ENCODE results near the gene WDFY3. TPM values are rescaled to one million over a fixed set of nuclear protein-coding genes. Genes with fewer than 3 reads are reported as not detected.
"Not testable (repeated sequence)": the region's sequence is repeated elsewhere in the genome, so short reads cannot be mapped to it uniquely, and the experiment has no call there.

Gene WDFY3
- total RNA-seq, 1 experiment from 2014 or later: 19.2 TPM

GRCh38 chr4:84847978-84848377 is 118.5 kb downstream of the WDFY3 start:
- in situ Hi-C loops (cut with HindIII; ENCODE audit: low pct_unique_long_range_greater_than_20kb, low sequenced_read_pairs): no loop called here
- no peak for DNase-seq (ENCODE audit: low read depth, low spot score)

DNA sequence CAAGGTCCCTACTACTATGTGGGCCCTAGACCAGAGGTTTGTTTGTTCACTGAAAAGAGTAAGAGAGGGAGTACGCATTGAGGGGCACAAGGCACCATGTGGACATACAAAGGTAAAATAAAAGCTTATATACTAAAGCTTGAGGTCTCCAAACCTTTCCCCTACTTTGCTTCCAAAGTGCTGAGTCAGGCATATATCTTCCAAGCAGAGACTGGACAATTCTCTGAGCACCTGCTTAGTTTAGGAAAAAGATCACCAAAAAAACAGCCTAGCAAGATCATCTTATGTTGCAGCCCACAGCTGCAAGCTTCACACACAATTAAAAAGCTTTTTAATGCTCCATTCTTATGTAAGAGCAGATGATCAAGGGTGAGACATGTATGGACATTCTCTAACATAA is 119.5 kb downstream of the WDFY3 start:
- DNase-seq (ENCODE audit: low read depth, low spot score): no peak
- in situ Hi-C loops (cut with HindIII; ENCODE audit: low pct_unique_long_range_greater_than_20kb, low sequenced_read_pairs): no loop called here

GRCh38 chr4:84841435-84841834 is 125.1 kb downstream of the WDFY3 start:
- in situ Hi-C loops (cut with HindIII; ENCODE audit: low pct_unique_long_range_greater_than_20kb, low sequenced_read_pairs): no loop called here

DNA sequence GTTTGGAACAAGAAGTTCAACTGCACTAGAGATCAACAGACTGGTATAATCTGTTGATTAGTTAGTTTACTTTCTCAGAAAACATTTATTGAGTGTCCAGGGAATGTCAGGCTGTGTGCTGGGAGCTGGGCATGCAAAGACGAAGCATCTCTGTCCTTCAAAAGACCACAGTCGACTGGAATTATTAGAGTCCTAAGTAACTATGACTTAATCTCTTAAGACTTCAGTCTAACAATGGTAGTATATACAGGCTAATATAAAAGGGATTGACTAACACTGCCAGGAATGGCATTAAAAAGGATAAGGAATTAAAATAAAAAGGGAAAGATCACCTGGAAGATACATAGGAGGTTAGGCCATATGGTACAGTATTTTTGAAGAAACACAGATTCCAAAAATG is 128.7 kb downstream of the WDFY3 start:
- no peak for DNase-seq (ENCODE audit: low read depth, low spot score)
- in situ Hi-C loops (cut with HindIII; ENCODE audit: low pct_unique_long_range_greater_than_20kb, low sequenced_read_pairs): no loop called here

More at GRCh38 chr4:84841435-84841834, 125.1 kb downstream of the WDFY3 start:
- no peak for DNase-seq (ENCODE audit: low read depth, low spot score)

GRCh38 chr4:84829633-84830032 is 136.9 kb downstream of the WDFY3 start:
- in situ Hi-C loops (cut with HindIII; ENCODE audit: low pct_unique_long_range_greater_than_20kb, low sequenced_read_pairs): not testable (repeated sequence)

GRCh38 chr4:84826681-84827080 is 139.8 kb downstream of the WDFY3 start:
- DNase-seq (ENCODE audit: low read depth, low spot score): no peak
- in situ Hi-C loops (cut with HindIII; ENCODE audit: low pct_unique_long_range_greater_than_20kb, low sequenced_read_pairs): no loop called here

More at GRCh38 chr4:84829633-84830032, 136.9 kb downstream of the WDFY3 start:
- DNase-seq (ENCODE audit: low read depth, low spot score): not testable (repeated sequence)

DNA sequence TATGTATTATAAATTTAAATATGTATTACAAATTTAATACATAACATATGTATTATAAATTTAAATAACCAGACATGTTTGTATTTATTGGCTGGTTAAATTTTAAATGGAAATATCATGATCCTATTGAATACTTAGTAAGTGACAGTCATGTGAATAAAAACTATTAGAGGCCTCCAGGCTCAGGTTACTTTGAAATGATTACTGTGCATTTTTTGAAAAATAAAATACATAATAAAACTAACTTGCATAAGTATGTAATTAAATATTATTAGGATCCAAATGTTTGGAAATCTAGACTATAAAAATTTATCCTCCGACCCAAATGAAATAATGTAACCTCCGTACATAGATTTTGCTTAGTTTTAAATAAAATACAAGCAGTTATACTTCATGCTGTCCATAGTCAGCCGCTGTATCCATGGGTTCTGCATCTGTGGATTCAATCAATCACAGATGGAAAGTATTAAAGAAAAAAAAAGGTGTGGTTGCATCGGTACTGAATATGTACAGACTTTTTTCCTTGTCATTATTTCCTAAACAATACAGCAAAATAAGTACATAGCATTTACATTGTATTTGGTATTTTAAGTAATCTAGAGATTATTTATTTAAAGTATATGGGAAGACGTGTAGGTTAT is 140.7 kb downstream of the WDFY3 start:
- in situ Hi-C loops (cut with HindIII; ENCODE audit: low pct_unique_long_range_greater_than_20kb, low sequenced_read_pairs): no loop called here
- no peak for DNase-seq (ENCODE audit: low read depth, low spot score)

DNA sequence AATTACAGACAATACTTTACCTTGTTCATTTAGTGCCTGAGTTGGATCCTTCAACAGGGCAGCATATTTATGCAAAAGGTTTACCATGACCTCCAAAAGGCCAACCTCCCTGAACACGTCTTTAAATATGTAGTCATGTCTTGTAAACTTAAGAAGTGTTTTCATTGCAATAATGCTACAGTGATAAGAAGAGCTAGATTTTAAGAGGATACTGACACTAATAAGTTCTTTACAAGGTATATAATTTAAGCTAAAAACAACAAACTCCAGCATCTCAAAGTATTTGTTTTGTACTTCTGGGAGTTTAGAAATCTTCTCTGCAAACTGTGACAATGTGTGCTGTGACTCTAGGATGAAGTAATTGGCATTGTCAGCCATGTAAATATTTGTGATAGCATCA is 145.4 kb downstream of the WDFY3 start:
- in situ Hi-C loops (cut with HindIII; ENCODE audit: low pct_unique_long_range_greater_than_20kb, low sequenced_read_pairs): no loop called here
- DNase-seq (ENCODE audit: low read depth, low spot score): no peak

- peak; percentile 64 for DNase-seq (ENCODE audit: low read depth, low spot score)
- in situ Hi-C loops (cut with HindIII; ENCODE audit: low pct_unique_long_range_greater_than_20kb, low sequenced_read_pairs): no loop called here
Observed at GRCh38 chr4:84814094-84814750, 152.3 kb downstream of the WDFY3 start.

- no peak for DNase-seq (ENCODE audit: low read depth, low spot score)
- in situ Hi-C loops (cut with HindIII; ENCODE audit: low pct_unique_long_range_greater_than_20kb, low sequenced_read_pairs): no loop called here
Observed at GRCh38 chr4:84809946-84810345, 156.5 kb downstream of the WDFY3 start.

GRCh38 chr4:84808332-84808731 is 158.2 kb downstream of the WDFY3 start:
- in situ Hi-C loops (cut with HindIII; ENCODE audit: low pct_unique_long_range_greater_than_20kb, low sequenced_read_pairs): no loop called here
- DNase-seq (ENCODE audit: low read depth, low spot score): no peak

DNA sequence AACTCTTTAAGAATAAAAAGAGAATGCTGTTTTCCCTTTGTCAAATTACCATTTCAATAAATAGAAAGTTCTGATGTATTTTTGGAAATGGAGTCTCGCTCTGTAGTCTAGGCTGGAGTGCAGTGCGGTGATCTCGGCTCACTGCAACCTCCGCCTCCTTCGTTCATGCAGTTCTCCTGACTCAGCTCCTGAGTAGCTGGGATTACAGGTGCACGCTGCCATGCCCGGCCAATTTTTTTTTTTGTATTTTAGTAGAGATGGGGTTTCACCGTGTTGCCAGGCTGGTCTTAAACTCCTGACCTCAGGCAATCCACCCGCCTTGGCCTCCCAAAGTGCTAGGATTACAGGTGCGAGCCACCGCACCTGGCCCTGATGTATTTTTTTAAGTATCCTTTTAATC is 159.9 kb downstream of the WDFY3 start:
- DNase-seq (ENCODE audit: low read depth, low spot score); in situ Hi-C loops (cut with HindIII; ENCODE audit: low pct_unique_long_range_greater_than_20kb, low sequenced_read_pairs): not testable (repeated sequence)

- in situ Hi-C loops (cut with HindIII; ENCODE audit: low pct_unique_long_range_greater_than_20kb, low sequenced_read_pairs): no loop called here
- no peak for DNase-seq (ENCODE audit: low read depth, low spot score)
Observed at GRCh38 chr4:84804136-84804535, 162.4 kb downstream of the WDFY3 start.

GRCh38 chr4:84803720-84804119 is 162.8 kb downstream of the WDFY3 start:
- in situ Hi-C loops (cut with HindIII; ENCODE audit: low pct_unique_long_range_greater_than_20kb, low sequenced_read_pairs): no loop called here
- no peak for DNase-seq (ENCODE audit: low read depth, low spot score)

DNA sequence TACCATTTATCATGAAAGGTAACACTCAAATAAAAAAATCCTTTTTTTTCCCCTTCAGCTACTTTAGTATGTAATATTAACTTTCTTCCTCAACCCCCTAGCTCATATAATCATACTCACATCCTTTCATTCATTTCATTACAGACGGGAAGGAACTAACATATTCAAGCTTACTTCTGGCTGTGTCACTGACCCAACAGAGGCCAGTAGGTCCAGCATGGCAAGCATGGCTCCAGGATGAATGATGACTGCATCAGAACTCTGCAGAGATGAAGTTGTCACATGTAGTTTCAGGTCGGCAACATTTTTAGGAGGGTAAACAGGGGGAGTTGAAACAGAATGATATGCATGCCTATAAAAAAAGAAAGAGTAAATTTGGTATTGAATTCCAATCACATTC is 163.4 kb downstream of the WDFY3 start:
- no peak for DNase-seq (ENCODE audit: low read depth, low spot score)
- in situ Hi-C loops (cut with HindIII; ENCODE audit: low pct_unique_long_range_greater_than_20kb, low sequenced_read_pairs): no loop called here

DNA sequence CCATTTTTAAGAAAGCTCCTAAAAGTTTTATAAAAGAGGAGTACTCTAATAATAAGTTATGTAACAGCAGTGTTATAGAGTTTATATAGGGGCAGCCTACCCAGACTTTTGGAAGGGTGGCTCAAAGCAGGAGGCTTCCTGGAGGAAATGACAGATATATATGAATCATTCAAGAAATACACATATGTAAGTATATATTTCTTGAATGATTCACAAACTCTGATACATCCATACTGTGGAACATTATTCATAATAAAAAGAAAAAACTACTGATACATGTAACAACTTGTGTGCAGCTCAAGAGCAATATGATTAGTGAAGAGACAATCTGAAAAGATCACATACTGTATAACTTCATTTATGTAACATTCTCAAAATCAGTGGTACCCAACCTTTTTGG is 166.2 kb downstream of the WDFY3 start:
- in situ Hi-C loops (cut with HindIII; ENCODE audit: low pct_unique_long_range_greater_than_20kb, low sequenced_read_pairs): no loop called here
- no peak for DNase-seq (ENCODE audit: low read depth, low spot score)

- in situ Hi-C loops (cut with HindIII; ENCODE audit: low pct_unique_long_range_greater_than_20kb, low sequenced_read_pairs): no loop called here
- DNase-seq (ENCODE audit: low read depth, low spot score): no peak
Observed at GRCh38 chr4:84799318-84799717, 167.2 kb downstream of the WDFY3 start.

DNA sequence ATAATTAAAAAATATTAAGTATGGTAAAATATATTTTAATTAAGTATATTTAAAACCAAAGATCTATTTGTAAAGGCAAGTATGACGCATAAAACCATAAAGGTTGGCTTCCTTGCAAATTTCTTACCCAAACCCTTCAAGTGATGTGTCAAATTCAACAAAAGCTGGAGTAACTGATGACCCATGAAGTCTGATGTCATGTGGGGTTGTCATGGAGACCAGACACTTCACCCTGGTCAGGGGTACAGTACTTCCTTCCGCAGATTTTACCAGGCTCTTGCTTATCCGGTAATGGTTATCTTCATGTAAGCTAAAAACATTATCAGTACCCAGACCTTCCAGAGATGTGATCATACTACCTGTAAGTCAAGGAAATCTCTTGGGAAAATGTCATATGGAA is 170.1 kb downstream of the WDFY3 start:
- no peak for DNase-seq (ENCODE audit: low read depth, low spot score)
- in situ Hi-C loops (cut with HindIII; ENCODE audit: low pct_unique_long_range_greater_than_20kb, low sequenced_read_pairs): no loop called here
